Sigmoid colon (tissue), 4 donors: ENCODE results near the gene TIA1.

ENCODE experiments used
- CTCF ChIP-seq, 4 experiments: fragments of 450-650 bp in 3 of 4; fragments of 200-600 bp in 1 of 4; IDR thresholded peaks; one replicate each; pipeline ENCODE4 v1.5.1; 2016 to 2019; ENCODE audit warnings: antibody characterized with exemption in 4 of 4, mild to moderate bottlenecking in 3 of 4, moderate library complexity in 2 of 4
- EP300 ChIP-seq, 4 donors: sonication (generic); formaldehyde crosslinking; IDR thresholded peaks; one replicate each; pipeline ENCODE4 v1.6.1; 2017; ENCODE audit warnings: antibody characterized with exemption in 4 of 4
- POLR2A ChIP-seq, 2 donors: fragments of 450-650 bp; IDR thresholded peaks; one replicate each; pipeline ENCODE4 v1.6.1; 2016; ENCODE audit warnings: antibody characterized with exemption in 2 of 2, mild to moderate bottlenecking in 2 of 2, moderate library complexity in 2 of 2
- POLR2AphosphoS5 ChIP-seq, 4 donors: sonication (generic); formaldehyde crosslinking; IDR thresholded peaks; one replicate each; pipeline ENCODE4 v1.6.1; 2017; ENCODE audit warnings: antibody characterized with exemption in 4 of 4

DNA sequence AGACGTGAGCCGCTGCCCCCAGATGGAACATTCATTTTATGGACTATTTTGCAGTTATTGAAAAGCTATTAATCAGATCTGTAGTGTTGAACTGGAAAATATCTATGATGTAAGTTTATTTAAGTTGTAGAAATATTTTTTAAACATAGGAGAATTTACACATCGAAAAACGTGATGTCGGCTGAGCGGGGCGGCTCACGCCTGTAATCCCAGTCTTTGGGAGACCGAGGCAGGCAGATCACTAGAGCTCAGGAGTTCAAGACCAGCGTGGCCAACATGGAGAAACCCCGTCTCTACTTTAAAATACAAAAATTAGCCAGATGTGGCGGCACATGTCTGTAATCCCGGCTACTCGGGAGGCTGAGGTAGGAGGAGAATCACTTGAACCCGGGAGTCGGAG, 2.0 kb upstream of the TIA1 start:
- TF ChIP-seq CTCF (IDR thresholded peaks at IDR 0.05) (no peak), POLR2A (IDR thresholded peaks at IDR 0.05) (no peak), EP300 (IDR thresholded peaks at IDR 0.05) (no peak), POLR2AphosphoS5 (IDR thresholded peaks at IDR 0.05) (no peak)
